ENCODE data around the gene TBCCD1. TPM values are rescaled to one million over a fixed set of nuclear protein-coding genes. Genes with fewer than 3 reads are reported as not detected.

The TBCCD1 gene
- total RNA-seq, 1 experiment from 2014 or later = 7.4 TPM

GRCh38 chr3:186603159-186603558 lies 36.0 kb upstream of the TBCCD1 start:
- Histone ChIP-seq H3K23ac (ENCODE audit: insufficient read length, low read depth, low read length) (no peak overlapping the region), H3K9ac (ENCODE audit: extremely low read depth, insufficient read length, low read length) (no peak overlapping the region), H2BK15ac (ENCODE audit: low read depth, low read length) (no peak overlapping the region), H3K23me2 (ENCODE audit: insufficient read length, low read depth, low read length, poor library complexity, severe bottlenecking) (no peaks in the 10 kb centered on the region), H4K20me1 (ENCODE audit: control insufficient read depth, insufficient read depth, insufficient read length) (no peaks in the 10 kb centered on the region), H3T11ph (ENCODE audit: low read length) (no peak overlapping the region), H2BK12ac (ENCODE audit: insufficient read length, low read depth, low read length) (no peak overlapping the region), H3K9me3 (ENCODE audit: control insufficient read depth, low read depth, low read length) (no peaks in the 10 kb centered on the region), H3K56ac (ENCODE audit: insufficient read length, low read depth, low read length) (no peak overlapping the region), H3K18ac (ENCODE audit: insufficient read length, low read depth, low read length) (no peak overlapping the region), H3K4ac (ENCODE audit: low read depth, low read length) (no peak overlapping the region), H4K5ac (ENCODE audit: insufficient read length, low read depth, low read length) (no peak overlapping the region), H3K79me2 (ENCODE audit: insufficient read depth, low read length) (no peaks in the 10 kb centered on the region), H3K79me1 (ENCODE audit: insufficient read depth, low read depth, low read length, poor library complexity, severe bottlenecking) (no peaks in the 10 kb centered on the region), H2BK20ac (ENCODE audit: low read depth, low read length, poor library complexity, severe bottlenecking) (no peak overlapping the region), H2AK5ac (ENCODE audit: insufficient read length, low read length) (no peak overlapping the region), H3K27me3 (ENCODE audit: insufficient read depth, low read length) (no peaks in the 10 kb centered on the region), H2AFZ (ENCODE audit: low read length) (no peak overlapping the region), H2BK5ac (ENCODE audit: insufficient read length, low read length) (no peak overlapping the region), H3K4me2 (ENCODE audit: insufficient read depth, insufficient read length, low read length) (no peak overlapping the region), H3K4me1 (ENCODE audit: insufficient read depth, low read length) (no peaks in the 10 kb centered on the region), H4K91ac (ENCODE audit: insufficient read length, low read depth, low read length) (no peak overlapping the region), H3K14ac (ENCODE audit: insufficient read depth, low read length) (no peak overlapping the region), H2BK120ac (ENCODE audit: low read depth, low read length, poor library complexity, severe bottlenecking) (no peak overlapping the region), H4K8ac (replicated peaks; ENCODE audit: insufficient read length, low read depth, low read length) (no peak overlapping the region), H3K27ac (ENCODE audit: insufficient read length, low read depth, low read length) (no peak overlapping the region)
- no CpG with 5 or more reads among the region's 7 CpGs for WGBS (ENCODE audit: extremely low coverage, insufficient read length, low lambda C conversion rate)
- Mint-ChIP-seq H3K4me1 (no peaks in the 10 kb centered on the region), H3K36me3 (ENCODE audit: insufficient read depth in 1 of 3, low read depth in 3 of 3) (no peaks in the 10 kb centered on the region; a peak in 1 of 7 replicates), H3K9me3 (no peaks in the 10 kb centered on the region), H3K4me3 (no peak overlapping the region), H3K27me3 (ENCODE audit: low read depth) (peaks cover 4% of the 10 kb centered on the region; the same call in 1 of the 2 replicates), H3K27ac (no peak overlapping the region)
- TF ChIP-seq CTCF (conservative IDR thresholded peaks at IDR 0.05) = no peak
- DNase-seq = no peak

Measured in H9 (cell line).